Esophagus muscularis mucosa (tissue), 4 donors: ENCODE results near the gene DGCR2. TPM values are rescaled to one million over a fixed set of nuclear protein-coding genes. Genes with fewer than 3 reads are reported as not detected.
A peak's percentile ranks its signal among the peaks of the same experiment; 100 is the strongest.
"Not testable (repeated sequence)": the region's sequence is repeated elsewhere in the genome, so short reads cannot be mapped to it uniquely, and the experiment has no call there.

Experiments
- DNase-seq: peaks from one replicate; pipeline ENCODE4 v3.0.0-alpha.2; 2017; ENCODE audit errors: extremely low spot score
- H3K27ac ChIP-seq, 4 donors: fragments of 200-600 bp; sonication (generic); replicated peaks in 1 of 4; 1 replicate in 3 of 4; 2 replicates in 1 of 4; pipeline ENCODE4 v1.5.1; 2016 to 2019; ENCODE audit warnings: mild to moderate bottlenecking in 1 of 4
- H3K27me3 ChIP-seq, 4 donors: fragments of 200-600 bp; sonication (generic); one replicate each; pipeline versions ENCODE4 v1.5.1 to v1.6.0; 2016 to 2019
- H3K36me3 ChIP-seq, 4 donors: fragments of 200-600 bp; sonication (generic); one replicate each; pipeline ENCODE4 v1.5.1; 2016 to 2019
- H3K4me1 ChIP-seq, 4 donors: fragments of 200-600 bp; sonication (generic); one replicate each; pipeline ENCODE4 v1.5.1; 2016 to 2019
- H3K4me3 ChIP-seq, 4 donors: fragments of 200-600 bp; sonication (generic); 1 replicate in 2 of 4; 2 replicates in 2 of 4; pipeline ENCODE4 v1.5.1; 2016 to 2019; ENCODE audit warnings: mild to moderate bottlenecking in 4 of 4, moderate library complexity in 1 of 4
- H3K9me3 ChIP-seq, 4 donors: fragments of 200-600 bp; sonication (generic); 1 replicate in 3 of 4; 2 replicates in 1 of 4; pipeline ENCODE4 v1.5.1; 2016 to 2019
- WGBS: methylation state at CpG from one replicate; pipeline ENCODE4 v1.1.5; 2018; 5-methylcytosine and 5-hydroxymethylcytosine counted together
- intact Hi-C: fragments of 100-400 bp; cut with DNase I; formaldehyde crosslinking; loops from one replicate; pipeline ENCODE4 v1.15.1; 2023
- total RNA-seq, 4 donors: library from RNA; depleted of rRNA; stranded (reverse); fragments of >200 nt; gene quantifications; one replicate each; pipeline versions ENCODE4 v1.1.0 to v1.2.1, GENCODE V29; 2016

DGCR2 gene
- total RNA-seq, 4 donors from 2014 or later = 45.7 to 79.6 (median 65.4) TPM

GRCh38 chr22:19032898-19033567 lies 89.2 kb downstream of the DGCR2 start:
- intact Hi-C loops, H3K4me1 ChIP-seq, H3K9me3 ChIP-seq, H3K27ac ChIP-seq, H3K4me3 ChIP-seq, DNase-seq: not testable (repeated sequence)
- Histone ChIP-seq H3K36me3 (peaks cover 0 to 14% (median 10%) of the 10 kb centered on the region in 4 donors), H3K27me3 (peaks cover 0 to 33% (median 5%) of the 10 kb centered on the region in 4 donors)
- 76% methylated on average over 12 of the region's 14 CpGs for WGBS

- H3K27ac ChIP-seq, H3K4me1 ChIP-seq, H3K4me3 ChIP-seq, intact Hi-C loops, H3K36me3 ChIP-seq, H3K9me3 ChIP-seq, DNase-seq: not testable (repeated sequence)
- WGBS = 95% methylated on average over 5 of the region's 31 CpGs
- H3K27me3 ChIP-seq = peaks cover 0 to 39% (median 5%) of the 10 kb centered on the region in 4 donors
These were observed 89.9 kb downstream of the DGCR2 start for GRCh38 chr22:19032156-19032785.

- H3K4me1 ChIP-seq, intact Hi-C loops, H3K36me3 ChIP-seq, H3K27ac ChIP-seq, H3K9me3 ChIP-seq, DNase-seq, H3K4me3 ChIP-seq: not testable (repeated sequence)
- WGBS = no CpG with 5 or more reads among the region's 7 CpGs
- peaks cover 0 to 44% (median 5%) of the 10 kb centered on the region in 4 donors for H3K27me3 ChIP-seq
These were observed 91.3 kb downstream of the DGCR2 start for GRCh38 chr22:19030889-19031252.

GRCh38 chr22:19030226-19030888 lies 91.9 kb downstream of the DGCR2 start:
- H3K36me3 ChIP-seq, intact Hi-C loops, H3K4me3 ChIP-seq, H3K4me1 ChIP-seq, H3K27ac ChIP-seq, H3K9me3 ChIP-seq, DNase-seq: not testable (repeated sequence)
- H3K27me3 ChIP-seq = peaks cover 0 to 44% (median 5%) of the 10 kb centered on the region in 4 donors
- WGBS = 80% methylated on average over 1 of the region's 21 CpGs

- H3K36me3 ChIP-seq, H3K4me1 ChIP-seq, H3K9me3 ChIP-seq, H3K27ac ChIP-seq, intact Hi-C loops, DNase-seq: not testable (repeated sequence)
- H3K4me3 ChIP-seq = peak overlapping the region in 2 of 4 donors; percentile 7 to 17
- WGBS = 81% methylated on average over 3 of the region's 125 CpGs
- H3K27me3 ChIP-seq = peaks cover 0 to 53% (median 5%) of the 10 kb centered on the region in 4 donors
These were observed 92.8 kb downstream of the DGCR2 start for GRCh38 chr22:19029113-19030103.

- WGBS = 71% methylated on average over 3 of the region's 5 CpGs
- H3K36me3 ChIP-seq, intact Hi-C loops, H3K27ac ChIP-seq, H3K4me1 ChIP-seq, H3K9me3 ChIP-seq, DNase-seq, H3K4me3 ChIP-seq: not testable (repeated sequence)
- peaks cover 0 to 66% (median 5%) of the 10 kb centered on the region in 4 donors for H3K27me3 ChIP-seq
These were observed 94.2 kb downstream of the DGCR2 start for GRCh38 chr22:19028060-19028455.

- intact Hi-C loops, H3K4me1 ChIP-seq, H3K9me3 ChIP-seq, H3K27ac ChIP-seq, H3K36me3 ChIP-seq, H3K4me3 ChIP-seq, DNase-seq: not testable (repeated sequence)
- H3K27me3 ChIP-seq = peaks cover 0 to 72% (median 5%) of the 10 kb centered on the region in 4 donors
- 24% methylated on average over 3 of the region's 8 CpGs for WGBS
These were observed 94.7 kb downstream of the DGCR2 start for GRCh38 chr22:19027371-19028059.

- H3K9me3 ChIP-seq, DNase-seq, intact Hi-C loops, H3K36me3 ChIP-seq, H3K27ac ChIP-seq, H3K4me3 ChIP-seq, H3K4me1 ChIP-seq: not testable (repeated sequence)
- no CpG with 5 or more reads among the region's 11 CpGs for WGBS
- H3K27me3 ChIP-seq = peaks cover 0 to 80% (median 5%) of the 10 kb centered on the region in 4 donors
These were observed 96.1 kb downstream of the DGCR2 start for GRCh38 chr22:19026080-19026479.

GRCh38 chr22:19024956-19025489 lies 97.2 kb downstream of the DGCR2 start:
- H3K36me3 ChIP-seq, H3K4me3 ChIP-seq, H3K27ac ChIP-seq, H3K9me3 ChIP-seq, H3K4me1 ChIP-seq, intact Hi-C loops, DNase-seq: not testable (repeated sequence)
- WGBS = 75% methylated on average over 2 of the region's 4 CpGs
- peaks cover 0 to 73% (median 5%) of the 10 kb centered on the region in 4 donors for H3K27me3 ChIP-seq

GRCh38 chr22:19023931-19024330 lies 98.3 kb downstream of the DGCR2 start:
- H3K27ac ChIP-seq, H3K36me3 ChIP-seq, H3K4me1 ChIP-seq, intact Hi-C loops, DNase-seq, H3K9me3 ChIP-seq, H3K4me3 ChIP-seq: not testable (repeated sequence)
- peaks cover 0 to 72% (median 2%) of the 10 kb centered on the region in 4 donors for H3K27me3 ChIP-seq
- WGBS = 77% methylated on average over 7 of the region's 10 CpGs
